GM21367 (cell line): ENCODE data around the gene CYP4F11.
"Not testable (repeated sequence)": the region's sequence is repeated elsewhere in the genome, so short reads cannot be mapped to it uniquely, and the experiment has no call there.

Experiments
- ATAC-seq: cut with Tn5 transposase; IDR thresholded peaks from one replicate; pipeline ENCODE4 v1.9.1; 2021; ENCODE audit not compliant: unreplicated experiment

Gene CYP4F11

GRCh38 chr19:15923702-15924101 lies 10.6 kb downstream of the CYP4F11 start:
- no peak for ATAC-seq

- ATAC-seq: no peak
Observed at GRCh38 chr19:15922021-15922420, 12.3 kb downstream of the CYP4F11 start.

- no peak for ATAC-seq
Observed at GRCh38 chr19:15919243-15919642, 15.1 kb downstream of the CYP4F11 start.

- no peak for ATAC-seq
Observed at GRCh38 chr19:15915109-15915508, 19.2 kb downstream of the CYP4F11 start.

- ATAC-seq: no peak
Observed at GRCh38 chr19:15913830-15914229, 20.5 kb downstream of the CYP4F11 start.

GRCh38 chr19:15913384-15913783 lies 20.9 kb downstream of the CYP4F11 start:
- ATAC-seq: no peak

- ATAC-seq: no peak
Observed at GRCh38 chr19:15911599-15912235, 22.6 kb downstream of the CYP4F11 start.

- ATAC-seq: no peak
Observed at GRCh38 chr19:15905026-15905425, 29.3 kb downstream of the CYP4F11 start.

GRCh38 chr19:15902898-15903297 lies 31.4 kb downstream of the CYP4F11 start:
- not testable (repeated sequence) for ATAC-seq

GRCh38 chr19:15902254-15902653 lies 32.1 kb downstream of the CYP4F11 start:
- no peak for ATAC-seq

GRCh38 chr19:15900504-15900903 lies 33.8 kb downstream of the CYP4F11 start:
- ATAC-seq: no peak

- ATAC-seq: not testable (repeated sequence)
Observed at GRCh38 chr19:15900032-15900431, 34.3 kb downstream of the CYP4F11 start.

- ATAC-seq: not testable (repeated sequence)
Observed at GRCh38 chr19:15899561-15899960, 34.8 kb downstream of the CYP4F11 start.

GRCh38 chr19:15897738-15898276 lies 36.5 kb downstream of the CYP4F11 start, which contains the start of gene CYP4F2:
Gene CYP4F2, minus strand, starts transcription at chr19:15898074. Its CDS starts 463 bp downstream, at chr19:15897611.
- ATAC-seq: no peak

GRCh38 chr19:15897026-15897737 lies 37.1 kb downstream of the CYP4F11 start:
- ATAC-seq: no peak

- no peak for ATAC-seq
Observed at GRCh38 chr19:15895876-15896430, 38.4 kb downstream of the CYP4F11 start.

- ATAC-seq: no peak
Observed at GRCh38 chr19:15894359-15894758, 40.0 kb downstream of the CYP4F11 start.

GRCh38 chr19:15893477-15893876 lies 40.9 kb downstream of the CYP4F11 start:
- ATAC-seq: no peak

- ATAC-seq: no peak
Observed at GRCh38 chr19:15892012-15892411, 42.3 kb downstream of the CYP4F11 start.

GRCh38 chr19:15891434-15891833 lies 42.9 kb downstream of the CYP4F11 start:
- no peak for ATAC-seq

GRCh38 chr19:15889339-15889738 lies 45.0 kb downstream of the CYP4F11 start:
- not testable (repeated sequence) for ATAC-seq

- no peak for ATAC-seq
Observed at GRCh38 chr19:15885919-15886318, 48.4 kb downstream of the CYP4F11 start.
